Upper lobe of left lung (tissue), 6 donors: ENCODE data around the gene JARID2. TPM values are rescaled to one million over a fixed set of nuclear protein-coding genes. Genes with fewer than 3 reads are reported as not detected.

Source experiments
- ATAC-seq, 2 donors: fragments of 200-7000 bp; cut with Tn5 transposase; one replicate each; pipeline ENCODE4 v1.9.1; 2022; ENCODE audit warnings: mild to moderate bottlenecking in 2 of 2, moderate library complexity in 2 of 2; ENCODE audit not compliant: low FRiP score in 2 of 2
- DNase-seq, 2 donors: peaks; one replicate each; pipeline ENCODE4 v3.0.0-alpha.2; 2019 to 2020
- H3K27ac ChIP-seq, 4 donors: fragments of 200-600 bp; sonication (generic); one replicate each; pipeline ENCODE4 v1.5.1; 2016 to 2019
- H3K27me3 ChIP-seq, 4 donors: fragments of 200-600 bp; sonication (generic); one replicate each; pipeline ENCODE4 v1.5.1; 2017 to 2019
- H3K36me3 ChIP-seq, 4 donors: fragments of 200-600 bp; sonication (generic); one replicate each; pipeline ENCODE4 v1.5.1; 2016 to 2019
- H3K4me1 ChIP-seq, 4 donors: fragments of 200-600 bp; sonication (generic); one replicate each; pipeline ENCODE4 v1.5.1; 2018 to 2019
- H3K4me3 ChIP-seq, 4 donors: fragments of 200-600 bp; sonication (generic); one replicate each; pipeline ENCODE4 v1.5.1; 2017 to 2019; ENCODE audit warnings: mild to moderate bottlenecking in 2 of 4, moderate library complexity in 1 of 4
- H3K9me3 ChIP-seq, 4 donors: fragments of 200-600 bp; sonication (generic); one replicate each; pipeline ENCODE4 v1.5.1; 2018 to 2019
- CTCF ChIP-seq, 6 experiments: fragments of 450-650 bp in 4 of 6; fragments of 200-600 bp in 2 of 6; sonication (generic) in 2 of 6; IDR thresholded peaks; one replicate each; pipeline ENCODE4 v1.5.1; 2016 to 2019; ENCODE audit warnings: antibody characterized with exemption in 6 of 6
- EP300 ChIP-seq, 4 donors: sonication (generic); formaldehyde crosslinking; IDR thresholded peaks; one replicate each; pipeline ENCODE4 v1.5.1; 2017; ENCODE audit warnings: antibody characterized with exemption in 4 of 4, control low read depth in 2 of 4
- POLR2A ChIP-seq, 4 donors: fragments of 450-650 bp; IDR thresholded peaks; one replicate each; pipeline ENCODE4 v1.5.1; 2016 to 2017; ENCODE audit warnings: antibody characterized with exemption in 4 of 4, mild to moderate bottlenecking in 2 of 4
- POLR2AphosphoS5 ChIP-seq, 2 donors: sonication (generic); formaldehyde crosslinking; IDR thresholded peaks; one replicate each; pipeline ENCODE4 v1.5.1; 2017; ENCODE audit warnings: antibody characterized with exemption in 2 of 2
- WGBS, 2 donors: methylation state at CpG; one replicate each; pipeline ENCODE4 v1.1.5; 2017 to 2018; 5-methylcytosine and 5-hydroxymethylcytosine counted together
- total RNA-seq, 6 donors: library from RNA; depleted of rRNA in 4 of 6; stranded (reverse); fragments of >200 nt in 4 of 6; gene quantifications; one replicate each; pipeline versions ENCODE4 v1.1.0 to v1.2.1, GENCODE V29; 2016 to 2021
- donor health status: DM: no; HTN: no; CAD: no; lungs with moderate emphysema.
- donor health status: DM: no; HTN: yes; CAD: no; lungs with severe emphysema.

The JARID2 gene
- total RNA-seq, 6 donors from 2014 or later = 9.6 to 37.7 (median 16.4) TPM

GRCh38 chr6:15442467-15442866 lies 196.6 kb downstream of the JARID2 start:
- Histone ChIP-seq H3K4me1 (peaks cover 34 to 48% (median 46%) of the 10 kb centered on the region in 4 donors), H3K36me3 (no peaks in the 10 kb centered on the region), H3K27ac (no peak overlapping the region), H3K4me3 (no peak overlapping the region), H3K27me3 (no peaks in the 10 kb centered on the region), H3K9me3 (no peaks in the 10 kb centered on the region)
- 83 to 88% methylated on average over 6 of the region's 6 CpGs for WGBS, 2 donors
- TF ChIP-seq CTCF (IDR thresholded peaks at IDR 0.05) (no peak), POLR2AphosphoS5 (IDR thresholded peaks at IDR 0.05) (no peak), POLR2A (IDR thresholded peaks at IDR 0.05) (no peak), EP300 (IDR thresholded peaks at IDR 0.05) (no peak)
- DNase-seq = no peak
- ATAC-seq = no peak

GRCh38 chr6:15443119-15443830 lies 197.4 kb downstream of the JARID2 start:
- ATAC-seq (peak in 1 of 2 donors; percentile 82), DNase-seq (no peak)
- no peaks in the 10 kb centered on the region for H3K27me3 ChIP-seq
- no peak overlapping the region for H3K4me3 ChIP-seq
- peaks cover 31 to 55% (median 48%) of the 10 kb centered on the region in 4 donors for H3K4me1 ChIP-seq
- WGBS, 2 donors = 46 to 60% methylated on average over 5 of the region's 5 CpGs
- peak overlapping the region in 1 of 4 donors; percentile 37 for H3K27ac ChIP-seq
- no peaks in the 10 kb centered on the region for H3K9me3 ChIP-seq
- no peaks in the 10 kb centered on the region for H3K36me3 ChIP-seq
- TF ChIP-seq CTCF (IDR thresholded peaks at IDR 0.05) = no peak

- no peaks in the 10 kb centered on the region for H3K9me3 ChIP-seq
- peaks cover 30 to 54% (median 47%) of the 10 kb centered on the region in 4 donors for H3K4me1 ChIP-seq
- WGBS, 2 donors = 47 to 48% methylated on average over 14 of the region's 14 CpGs
- H3K27ac ChIP-seq = peak overlapping the region in 1 of 4 donors; percentile 20
- TF ChIP-seq POLR2AphosphoS5 (IDR thresholded peaks at IDR 0.05) (peak in 1 of 2 donors; percentile 21), CTCF (IDR thresholded peaks at IDR 0.05) (no peak), POLR2A (IDR thresholded peaks at IDR 0.05) (no peak)
- ATAC-seq = no peak
- no peak for DNase-seq
- H3K4me3 ChIP-seq = no peak overlapping the region
- no peaks in the 10 kb centered on the region for H3K36me3 ChIP-seq
- H3K27me3 ChIP-seq = no peaks in the 10 kb centered on the region
Measured at GRCh38 chr6:15444081-15444731, 198.3 kb downstream of the JARID2 start.

GRCh38 chr6:15444881-15445280 lies 199.0 kb downstream of the JARID2 start:
- H3K9me3 ChIP-seq = no peaks in the 10 kb centered on the region
- H3K4me1 ChIP-seq = peaks cover 27 to 47% (median 42%) of the 10 kb centered on the region in 4 donors
- WGBS, 2 donors = 57 to 65% methylated on average over 3 of the region's 3 CpGs
- H3K27me3 ChIP-seq = no peaks in the 10 kb centered on the region
- ATAC-seq (no peak), DNase-seq (no peak)
- H3K27ac ChIP-seq = no peak overlapping the region
- no peaks in the 10 kb centered on the region for H3K36me3 ChIP-seq
- H3K4me3 ChIP-seq = no peak overlapping the region
- TF ChIP-seq CTCF (IDR thresholded peaks at IDR 0.05) (no peak), POLR2A (IDR thresholded peaks at IDR 0.05) (no peak), EP300 (IDR thresholded peaks at IDR 0.05) (no peak), POLR2AphosphoS5 (IDR thresholded peaks at IDR 0.05) (no peak)
